GM12878 (cell line): ENCODE measurements around the gene MEIS2. TPM values are rescaled to one million over a fixed set of nuclear protein-coding genes. Genes with fewer than 3 reads are reported as not detected.

ENCODE experiments used
- BACH1 ChIP-seq: fragments of 450-650 bp; IDR thresholded peaks from 2 replicates; pipeline ENCODE4 v1.6.1; 2017; ENCODE audit warnings: mild to moderate bottlenecking, borderline replicate concordance
- BCL11A ChIP-seq: IDR thresholded peaks from 2 replicates; pipeline ENCODE4 v1.6.1; 2011; ENCODE audit warnings: low read depth, low read length
- BRCA1 ChIP-seq: IDR thresholded peaks from 2 replicates; pipeline ENCODE4 v1.6.1; 2011; ENCODE audit warnings: low read depth, low read length, improper control_type of control experiment
- CHD4 ChIP-seq: fragments of 200-600 bp; sonication (generic); IDR thresholded peaks from 2 replicates; pipeline ENCODE4 v1.6.1; 2016; ENCODE audit warnings: mild to moderate bottlenecking
- DPF2 ChIP-seq: fragments of 450-650 bp; IDR thresholded peaks from 2 replicates; pipeline ENCODE4 v1.6.1; 2017; ENCODE audit warnings: mild to moderate bottlenecking
- EZH2 ChIP-seq: IDR thresholded peaks from 2 replicates; pipeline ENCODE4 v1.6.1; 2012; ENCODE audit warnings: low read depth, mild to moderate bottlenecking, control low read depth, inconsistent platforms, low read length, borderline replicate concordance; ENCODE audit not compliant: control insufficient read depth
- HCFC1 ChIP-seq: fragments of 150-350 bp; IDR thresholded peaks from 2 replicates; pipeline ENCODE4 v1.6.1; 2014; ENCODE audit warnings: low read length
- HDGF ChIP-seq: fragments of 450-650 bp; IDR thresholded peaks from 2 replicates; pipeline ENCODE4 v1.6.1; 2016; ENCODE audit warnings: antibody characterized with exemption
- IKZF1 ChIP-seq: fragments of 450-650 bp; conservative IDR thresholded peaks from 2 replicates; pipeline ENCODE4 v1.6.1; 2017; ENCODE audit warnings: antibody characterized with exemption, mild to moderate bottlenecking
- JUND ChIP-seq: IDR thresholded peaks from 2 replicates; pipeline ENCODE4 v1.6.1; 2012; ENCODE audit warnings: low read depth, mild to moderate bottlenecking, low read length, improper control_type of control experiment, moderate library complexity
- KAT2A ChIP-seq: conservative IDR thresholded peaks from 2 replicates; pipeline ENCODE4 v1.6.1; 2011; ENCODE audit warnings: low read depth, low read length; ENCODE audit not compliant: control insufficient read depth
- MEF2B ChIP-seq: fragments of 450-650 bp; IDR thresholded peaks from 2 replicates; pipeline ENCODE4 v1.6.1; 2018; ENCODE audit warnings: mild to moderate bottlenecking, moderate library complexity; ENCODE audit not compliant: partially characterized antibody, poor library complexity, severe bottlenecking
- MTA2 ChIP-seq: fragments of 450-650 bp; IDR thresholded peaks from 2 replicates; pipeline ENCODE4 v1.6.1; 2016; ENCODE audit warnings: low read depth, mild to moderate bottlenecking, moderate library complexity
- NFYA ChIP-seq: IDR thresholded peaks from 2 replicates; pipeline ENCODE4 v1.6.1; 2011; ENCODE audit warnings: low read depth, mild to moderate bottlenecking, low read length, improper control_type of control experiment, borderline replicate concordance
- NR2C1 ChIP-seq: fragments of 450-650 bp; IDR thresholded peaks from 2 replicates; pipeline ENCODE4 v1.6.1; 2017; ENCODE audit warnings: antibody characterized with exemption, mild to moderate bottlenecking, moderate library complexity
- NR2F1 ChIP-seq: fragments of 450-650 bp; conservative IDR thresholded peaks from 2 replicates; pipeline ENCODE4 v1.6.1; 2017; ENCODE audit warnings: mild to moderate bottlenecking
- NRF1 ChIP-seq: conservative IDR thresholded peaks from 2 replicates; pipeline ENCODE4 v1.6.1; 2011; ENCODE audit warnings: mild to moderate bottlenecking, low read depth, low read length, improper control_type of control experiment
- RB1 ChIP-seq: fragments of 450-650 bp; formaldehyde crosslinking; IDR thresholded peaks from 2 replicates; pipeline ENCODE4 v1.6.1; 2017; ENCODE audit warnings: mild to moderate bottlenecking, borderline replicate concordance
- SMARCA5 ChIP-seq: fragments of 450-650 bp; IDR thresholded peaks from 2 replicates; pipeline ENCODE4 v1.6.1; 2017; ENCODE audit warnings: mild to moderate bottlenecking
- SMC3 ChIP-seq: IDR thresholded peaks from 2 replicates; pipeline ENCODE4 v1.6.1; 2011; ENCODE audit warnings: low read length, improper control_type of control experiment, borderline replicate concordance
- TBL1XR1 ChIP-seq: IDR thresholded peaks from 2 replicates; pipeline ENCODE4 v1.6.1; 2012; ENCODE audit warnings: low read depth, low read length, improper control_type of control experiment
- ZNF24 ChIP-seq: fragments of 450-650 bp; IDR thresholded peaks from 2 replicates; pipeline ENCODE4 v1.6.1; 2017; ENCODE audit warnings: antibody characterized with exemption, mild to moderate bottlenecking
- polyA plus RNA-seq, 11 experiments: library from polyadenylated mRNA; depleted of rRNA in 4 of 11; unstranded in 6 of 11; stranded (reverse) in 5 of 11; fragments of >200 nt; fragmentation: Nextera tagmentation in 4 of 11; fragmentation: Illumina TruSeq in 1 of 11; extraction: Ambion mirVana in 4 of 11; extraction: Trizol in 1 of 11; gene quantifications; 1 replicate in 1 of 11; 2 replicates in 10 of 11; pipeline versions ENCODE4 v1.2.1 to v1.2.3, GENCODE V29; 2011 to 2016; ENCODE audit warnings: inconsistent platforms in 2 of 11, missing spikeins in 2 of 11, low read depth in 1 of 11
- total RNA-seq, 4 experiments: library from RNA; depleted of rRNA in 3 of 4; stranded (reverse); fragments of >200 nt in 3 of 4; fragmentation: Illumina TruSeq in 1 of 4; extraction: Trizol in 1 of 4; gene quantifications; 2 replicates each; pipeline versions ENCODE4 v1.2.1 to v1.2.3, GENCODE V29; 2013 to 2021
- TF ChIP-seq, protein P1 (sequence below): fragments of 450-650 bp; IDR thresholded peaks from 2 replicates; pipeline ENCODE4 v1.6.1; 2017; ENCODE audit warnings: mild to moderate bottlenecking
- TF ChIP-seq, protein P2 (sequence below): IDR thresholded peaks from 2 replicates; pipeline ENCODE4 v1.6.1; 2012; ENCODE audit warnings: low read length, inconsistent platforms
- TF ChIP-seq, protein P3 (sequence below): IDR thresholded peaks from 2 replicates; pipeline ENCODE4 v1.6.1; 2011; ENCODE audit warnings: low read depth, mild to moderate bottlenecking, low read length, moderate library complexity, borderline replicate concordance; ENCODE audit errors: extremely low read depth
- TF ChIP-seq, protein P4 (sequence below): IDR thresholded peaks from 2 replicates; pipeline ENCODE4 v1.6.1; 2011; ENCODE audit warnings: borderline replicate concordance, low read depth, mild to moderate bottlenecking, moderate library complexity, mixed read lengths, low read length; ENCODE audit not compliant: insufficient read depth; ENCODE audit errors: extremely low read length
- TF ChIP-seq, protein P5 (sequence below): fragments of 450-650 bp; IDR thresholded peaks from 2 replicates; pipeline ENCODE4 v1.6.1; 2017; ENCODE audit warnings: low read depth, mild to moderate bottlenecking, moderate library complexity

Gene MEIS2
- total and polyA plus RNA-seq, 10 of the 15 experiments (the other 5 are each of a cell fraction or from before 2014, with no cell fraction given) = 9.2 to 54.0 (median 20.4) TPM

DNA sequence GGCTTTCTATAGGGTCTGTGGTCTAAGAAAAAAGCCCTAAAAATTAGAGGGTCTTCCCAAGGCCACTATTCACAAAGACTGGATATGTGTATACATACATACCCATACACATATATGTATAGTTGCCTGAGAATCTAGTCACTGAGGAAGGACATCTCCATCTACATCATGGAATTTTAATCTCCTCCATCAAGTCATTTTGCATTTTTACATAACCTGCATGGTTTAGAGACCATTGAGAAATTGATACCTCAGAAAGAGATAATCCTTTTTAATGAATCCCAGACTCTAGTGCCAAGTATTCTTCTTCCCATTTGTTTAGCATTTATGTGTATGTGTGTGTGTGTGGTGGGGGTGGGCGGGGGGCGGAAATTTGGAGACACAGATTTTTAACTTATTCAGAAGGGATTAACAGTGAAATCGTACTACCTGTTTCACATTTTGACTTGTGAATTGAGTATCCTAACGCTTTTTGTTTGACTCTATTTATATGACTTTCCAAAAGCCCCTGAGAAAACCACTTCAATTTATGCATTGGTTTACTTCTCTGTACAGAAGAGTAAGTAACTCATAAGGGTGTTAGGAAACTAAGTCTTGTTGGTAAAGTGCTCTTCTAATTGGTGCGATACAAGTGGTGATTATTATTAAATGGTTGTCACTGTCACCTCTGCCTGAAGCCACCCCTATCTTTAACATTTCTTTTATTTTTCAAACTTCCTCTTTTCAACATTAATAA, 166.9 kb downstream of the MEIS2 start (continued):
- TF ChIP-seq, protein P1, sequence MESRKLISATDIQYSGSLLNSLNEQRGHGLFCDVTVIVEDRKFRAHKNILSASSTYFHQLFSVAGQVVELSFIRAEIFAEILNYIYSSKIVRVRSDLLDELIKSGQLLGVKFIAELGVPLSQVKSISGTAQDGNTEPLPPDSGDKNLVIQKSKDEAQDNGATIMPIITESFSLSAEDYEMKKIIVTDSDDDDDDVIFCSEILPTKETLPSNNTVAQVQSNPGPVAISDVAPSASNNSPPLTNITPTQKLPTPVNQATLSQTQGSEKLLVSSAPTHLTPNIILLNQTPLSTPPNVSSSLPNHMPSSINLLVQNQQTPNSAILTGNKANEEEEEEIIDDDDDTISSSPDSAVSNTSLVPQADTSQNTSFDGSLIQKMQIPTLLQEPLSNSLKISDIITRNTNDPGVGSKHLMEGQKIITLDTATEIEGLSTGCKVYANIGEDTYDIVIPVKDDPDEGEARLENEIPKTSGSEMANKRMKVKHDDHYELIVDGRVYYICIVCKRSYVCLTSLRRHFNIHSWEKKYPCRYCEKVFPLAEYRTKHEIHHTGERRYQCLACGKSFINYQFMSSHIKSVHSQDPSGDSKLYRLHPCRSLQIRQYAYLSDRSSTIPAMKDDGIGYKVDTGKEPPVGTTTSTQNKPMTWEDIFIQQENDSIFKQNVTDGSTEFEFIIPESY = no peak
- TF ChIP-seq BACH1 = no peak
- TF ChIP-seq BCL11A = no peak
- TF ChIP-seq EZH2 = no peak
- no peak for TF ChIP-seq BRCA1
- TF ChIP-seq CHD4 = no peak
- TF ChIP-seq NFYA = no peak
- no peak for TF ChIP-seq HDGF
- 0 out of 2 replicates have a peak, but pooled peaks have one; percentile 15 for TF ChIP-seq IKZF1
- no peak for TF ChIP-seq NRF1
- TF ChIP-seq HCFC1 = no peak
- TF ChIP-seq, protein P2, sequence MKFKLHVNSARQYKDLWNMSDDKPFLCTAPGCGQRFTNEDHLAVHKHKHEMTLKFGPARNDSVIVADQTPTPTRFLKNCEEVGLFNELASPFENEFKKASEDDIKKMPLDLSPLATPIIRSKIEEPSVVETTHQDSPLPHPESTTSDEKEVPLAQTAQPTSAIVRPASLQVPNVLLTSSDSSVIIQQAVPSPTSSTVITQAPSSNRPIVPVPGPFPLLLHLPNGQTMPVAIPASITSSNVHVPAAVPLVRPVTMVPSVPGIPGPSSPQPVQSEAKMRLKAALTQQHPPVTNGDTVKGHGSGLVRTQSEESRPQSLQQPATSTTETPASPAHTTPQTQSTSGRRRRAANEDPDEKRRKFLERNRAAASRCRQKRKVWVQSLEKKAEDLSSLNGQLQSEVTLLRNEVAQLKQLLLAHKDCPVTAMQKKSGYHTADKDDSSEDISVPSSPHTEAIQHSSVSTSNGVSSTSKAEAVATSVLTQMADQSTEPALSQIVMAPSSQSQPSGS = no peak
- no peak for TF ChIP-seq ZNF24
- no peak for TF ChIP-seq NR2C1
- TF ChIP-seq SMARCA5 = peak; percentile 56; the same call in 1 of the 2 replicates
- no peak for TF ChIP-seq SMC3
- TF ChIP-seq DPF2 = no peak
- TF ChIP-seq, protein P3, sequence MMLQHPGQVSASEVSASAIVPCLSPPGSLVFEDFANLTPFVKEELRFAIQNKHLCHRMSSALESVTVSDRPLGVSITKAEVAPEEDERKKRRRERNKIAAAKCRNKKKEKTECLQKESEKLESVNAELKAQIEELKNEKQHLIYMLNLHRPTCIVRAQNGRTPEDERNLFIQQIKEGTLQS = no peak
- no peak for TF ChIP-seq NR2F1
- TF ChIP-seq, protein P4, sequence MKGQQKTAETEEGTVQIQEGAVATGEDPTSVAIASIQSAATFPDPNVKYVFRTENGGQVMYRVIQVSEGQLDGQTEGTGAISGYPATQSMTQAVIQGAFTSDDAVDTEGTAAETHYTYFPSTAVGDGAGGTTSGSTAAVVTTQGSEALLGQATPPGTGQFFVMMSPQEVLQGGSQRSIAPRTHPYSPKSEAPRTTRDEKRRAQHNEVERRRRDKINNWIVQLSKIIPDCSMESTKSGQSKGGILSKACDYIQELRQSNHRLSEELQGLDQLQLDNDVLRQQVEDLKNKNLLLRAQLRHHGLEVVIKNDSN = no peak
- TF ChIP-seq, protein P5, sequence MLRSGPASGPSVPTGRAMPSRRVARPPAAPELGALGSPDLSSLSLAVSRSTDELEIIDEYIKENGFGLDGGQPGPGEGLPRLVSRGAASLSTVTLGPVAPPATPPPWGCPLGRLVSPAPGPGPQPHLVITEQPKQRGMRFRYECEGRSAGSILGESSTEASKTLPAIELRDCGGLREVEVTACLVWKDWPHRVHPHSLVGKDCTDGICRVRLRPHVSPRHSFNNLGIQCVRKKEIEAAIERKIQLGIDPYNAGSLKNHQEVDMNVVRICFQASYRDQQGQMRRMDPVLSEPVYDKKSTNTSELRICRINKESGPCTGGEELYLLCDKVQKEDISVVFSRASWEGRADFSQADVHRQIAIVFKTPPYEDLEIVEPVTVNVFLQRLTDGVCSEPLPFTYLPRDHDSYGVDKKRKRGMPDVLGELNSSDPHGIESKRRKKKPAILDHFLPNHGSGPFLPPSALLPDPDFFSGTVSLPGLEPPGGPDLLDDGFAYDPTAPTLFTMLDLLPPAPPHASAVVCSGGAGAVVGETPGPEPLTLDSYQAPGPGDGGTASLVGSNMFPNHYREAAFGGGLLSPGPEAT = peak; percentile 78; the same call in 1 of the 2 replicates
- no peak for TF ChIP-seq RB1
- no peak for TF ChIP-seq KAT2A
- TF ChIP-seq TBL1XR1 = no peak
- TF ChIP-seq MTA2 = peak; percentile 82
- peak; percentile 42 for TF ChIP-seq MEF2B
- no peak for TF ChIP-seq JUND
